K562 (cell line): Measurements from ENCODE around the gene DEFB113. TPM values are rescaled to one million over a fixed set of nuclear protein-coding genes. Genes with fewer than 3 reads are reported as not detected.

ENCODE experiments used
- ATAC-seq: fragments of 200-7000 bp; cut with Tn5 transposase; 3 replicates; pipeline ENCODE4 v1.9.1; 2020; ENCODE audit warnings: moderate library complexity
- BruUV-seq: library from RNA; stranded (reverse); fragments of 400-500 nt; replicated peaks from 2 replicates; lab custom pipeline; 2021; lab: Mats Ljungman, UMichigan
- CTCF ChIA-PET: fragments of 300-600 bp; formaldehyde crosslinking; extraction: SDS; loops from one replicate; lab custom pipeline; 2021; ENCODE audit warnings: low intra/inter-chr PET ratio; lab: Yijun Ruan, JAX
- POLR2A ChIA-PET: fragments of 300-600, 350-650 bp; sonication (Branson Sonifier 250); formaldehyde crosslinking; extraction: SDS; loops from one replicate; lab custom pipeline; 2021; ENCODE audit warnings: antibody characterized with exemption, inconsistent platforms; lab: Yijun Ruan, JAX
- DNase-seq, 4 experiments: peaks; one replicate each; pipeline versions ENCODE4 v3.0.0 to v3.0.0-alpha.2; 2011 to 2018; ENCODE audit warnings: low spot score in 3 of 4, mixed read lengths in 3 of 4; ENCODE audit errors: extremely low read depth in 1 of 4
- FAIRE-seq: peaks from 2 replicates; lab custom pipeline; 2011; peaks lifted over from hg19 to GRCh38; lab: Jason Lieb, UNC
- H2AFZ ChIP-seq: 2 replicates; pipeline ENCODE4 v1.6.0; 2011; ENCODE audit warnings: low read depth, low read length, control low read depth, inconsistent platforms
- H3K27ac ChIP-seq: fragments of 200-600 bp; 3 replicates; pipeline ENCODE4 v1.8.0; 2011; ENCODE audit warnings: low read depth, mild to moderate bottlenecking, control low read depth, inconsistent platforms, low read length, moderate library complexity, mixed read lengths; ENCODE audit errors: extremely low read depth
- H3K27me3 ChIP-seq, 2 experiments: fragments of 300-600 bp in 1 of 2; 2 replicates in 1 of 2; 3 replicates in 1 of 2; pipeline versions ENCODE4 v1.6.0 to v1.8.0; 2011; ENCODE audit warnings: inconsistent platforms in 2 of 2, low read length in 2 of 2, mild to moderate bottlenecking in 1 of 2, mixed read lengths in 1 of 2, moderate library complexity in 1 of 2; ENCODE audit not compliant: control insufficient read depth in 2 of 2, insufficient read depth in 2 of 2
- H3K36me3 ChIP-seq: fragments of 300-600 bp; 3 replicates; pipeline ENCODE4 v1.8.0; 2011; ENCODE audit warnings: mild to moderate bottlenecking, low read length, inconsistent platforms; ENCODE audit not compliant: control insufficient read depth, insufficient read depth
- H3K4me1 ChIP-seq, 2 experiments: fragments of 200-600 bp in 1 of 2; replicated peaks in 1 of 2; 2 replicates in 1 of 2; 3 replicates in 1 of 2; pipeline versions ENCODE4 v1.5.1 to v1.8.0; 2011; ENCODE audit warnings: inconsistent platforms in 2 of 2, low read length in 2 of 2, mild to moderate bottlenecking in 1 of 2, mixed read lengths in 1 of 2, moderate library complexity in 1 of 2; ENCODE audit not compliant: control insufficient read depth in 2 of 2, insufficient read depth in 2 of 2
- H3K4me2 ChIP-seq: 2 replicates; pipeline ENCODE4 v1.6.1; 2011; ENCODE audit warnings: low read length, control low read depth, inconsistent platforms, mixed read lengths; ENCODE audit not compliant: insufficient read depth
- H3K4me3 ChIP-seq: fragments of 200-600 bp; sonication (generic), shearing (Covaris generic); 2 replicates; pipeline ENCODE4 v1.5.1; 2016; ENCODE audit warnings: control low read depth, inconsistent platforms
- H3K79me2 ChIP-seq: fragments of 200-600 bp; 3 replicates; pipeline ENCODE4 v1.8.0; 2011; ENCODE audit warnings: low read length, inconsistent platforms; ENCODE audit not compliant: control insufficient read depth, insufficient read depth
- H3K9ac ChIP-seq, 2 experiments: 2 replicates each; pipeline versions ENCODE4 v1.6.0 to v1.6.1; 2011; ENCODE audit warnings: low read depth in 2 of 2, low read length in 2 of 2, control low read depth in 1 of 2, inconsistent platforms in 1 of 2, mild to moderate bottlenecking in 1 of 2, mixed read lengths in 1 of 2; ENCODE audit not compliant: insufficient read depth in 1 of 2
- H3K9me1 ChIP-seq: one replicate; pipeline ENCODE4 v1.6.0; 2011; ENCODE audit warnings: inconsistent platforms, mild to moderate bottlenecking, low read length, moderate library complexity; ENCODE audit not compliant: control insufficient read depth, insufficient read depth
- H3K9me3 ChIP-seq: replicated peaks from 2 replicates; pipeline ENCODE4 v1.5.1; 2011; ENCODE audit warnings: low read depth, low read length, inconsistent platforms; ENCODE audit not compliant: control insufficient read depth, insufficient read depth
- H4K20me1 ChIP-seq: replicated peaks from 2 replicates; pipeline ENCODE4 v1.6.1; 2011; ENCODE audit warnings: low read length, inconsistent platforms, mixed read lengths; ENCODE audit not compliant: control insufficient read depth, insufficient read depth
- DIDO1 ChIP-seq: fragments of 450-650 bp; IDR thresholded peaks from 2 replicates; pipeline ENCODE4 v1.6.1; 2016; ENCODE audit warnings: low read depth, missing biosample characterization, missing genetic modification characterization
- FIP1L1 ChIP-seq: fragments of 200-400 bp; formaldehyde crosslinking; IDR thresholded peaks from 2 replicates; pipeline ENCODE4 v1.6.1; 2018; ENCODE audit warnings: mild to moderate bottlenecking, low read depth, low read length; ENCODE audit not compliant: poor library complexity, severe bottlenecking
- HNRNPH1 ChIP-seq: fragments of 200-400 bp; formaldehyde crosslinking; optimal IDR thresholded peaks from 2 replicates; pipeline ENCODE3; 2017; ENCODE audit warnings: low read depth, mild to moderate bottlenecking, low read length, moderate library complexity
- IFI16 ChIP-seq: fragments of 250-450 bp; sonication (Bioruptor Pico); IDR thresholded peaks from 2 replicates; pipeline ENCODE4 v2.1.2; 2022; ENCODE audit warnings: mild to moderate bottlenecking, inconsistent platforms
- NCOA2 ChIP-seq, 2 experiments: fragments of 450-650 bp; IDR thresholded peaks; 2 replicates each; pipeline ENCODE4 v1.6.1; 2018; ENCODE audit warnings: mild to moderate bottlenecking in 2 of 2, moderate library complexity in 1 of 2; ENCODE audit not compliant: partially characterized antibody in 2 of 2
- NCOA4 ChIP-seq: fragments of 450-650 bp; IDR thresholded peaks from 2 replicates; pipeline ENCODE4 v1.6.1; 2018; ENCODE audit warnings: mild to moderate bottlenecking; ENCODE audit not compliant: partially characterized antibody
- SREBF1 ChIP-seq: fragments of 150-350 bp; IDR thresholded peaks from 2 replicates; pipeline ENCODE4 v1.6.1; 2014; ENCODE audit warnings: antibody characterized with exemption, low read depth, low read length, borderline replicate concordance
- ZNF778 ChIP-seq: fragments of 450-650 bp; formaldehyde crosslinking; IDR thresholded peaks from 2 replicates; pipeline ENCODE4 v1.4.0; 2020; ENCODE audit warnings: mild to moderate bottlenecking, moderate library complexity
- WGBS: fragments of 100-300 bp; shearing (Covaris generic); methylation state at CpG from one replicate; pipeline ENCODE4 v1.1.6; 2016; ENCODE audit warnings: low coverage, mixed read lengths; ENCODE audit not compliant: insufficient coverage; ENCODE audit errors: missing lambda C conversion rate; 5-methylcytosine and 5-hydroxymethylcytosine counted together
- in situ Hi-C: fragments of 300-500 bp; cut with MboI; formaldehyde crosslinking; loops from 4 replicates; pipeline ENCODE4 v1.15.0; 2018; ENCODE audit warnings: inconsistent platforms, mixed read lengths
- intact Hi-C: fragments of 100-400 bp; cut with micrococcal nuclease; formaldehyde crosslinking; loops from 2 replicates; pipeline ENCODE4 v1.14.2; 2022
- polyA plus RNA-seq, 8 experiments: library from polyadenylated mRNA; depleted of rRNA in 4 of 8; stranded (reverse) in 5 of 8; unstranded in 3 of 8; fragments of >200 nt; fragmentation: Nextera tagmentation in 2 of 8; fragmentation: Illumina TruSeq in 1 of 8; extraction: Ambion mirVana in 2 of 8; extraction: Trizol in 1 of 8; gene quantifications; 2 replicates each; pipeline versions ENCODE4 v1.2.1 to v1.2.3, GENCODE V29; 2011 to 2014; ENCODE audit warnings: inconsistent platforms in 1 of 8, missing spikeins in 1 of 8
- total RNA-seq, 7 experiments: library from RNA; depleted of rRNA in 6 of 7; stranded (reverse); fragments of >200 nt in 6 of 7; fragmentation: Illumina TruSeq in 2 of 7; extraction: Trizol in 2 of 7; gene quantifications; 2 replicates each; pipeline versions ENCODE4 v1.2.1 to v1.2.3, GENCODE V29; 2011 to 2021; ENCODE audit warnings: low replicate concordance in 1 of 7

Gene DEFB113
- total and polyA plus RNA-seq, 9 of the 15 experiments (the other 6 are each of a cell fraction or from before 2014, with no cell fraction given) = not detected

GRCh38 chr6:50007819-50008218 is 38.4 kb upstream of the DEFB113 start:
- ATAC-seq (no peak), FAIRE-seq (no peak), DNase-seq (no peak)
- in situ Hi-C loops = no loop called here
- Histone ChIP-seq H3K9me1 (no peaks in the 10 kb centered on the region), H3K4me1 (no peaks in the 10 kb centered on the region), H3K27ac (no peak overlapping the region), H3K9ac (no peak overlapping the region), H3K79me2 (no peaks in the 10 kb centered on the region), H3K4me2 (no peak overlapping the region), H2AFZ (no peak overlapping the region), H4K20me1 (no peaks in the 10 kb centered on the region), H3K4me3 (no peak overlapping the region), H3K27me3 (no peaks in the 10 kb centered on the region), H3K36me3 (no peaks in the 10 kb centered on the region), H3K9me3 (no peaks in the 10 kb centered on the region)
- intact Hi-C loops = no loop called here
- 0% methylated on average over 3 of the region's 3 CpGs for WGBS
- POLR2A ChIA-PET = interaction anchor here (0.6 to 1.1 kb wide), 3 partner anchors 11 to 1266 kb away, joined by 3 read pairs; no protein-coding TSS in a partner anchor
- no peak for TF ChIP-seq FIP1L1
- no peak for TF ChIP-seq NCOA4
- TF ChIP-seq HNRNPH1 = no peak
- no peak for TF ChIP-seq NCOA2 (IDR thresholded peaks at IDR 0.05; ENCODE audit: partially characterized antibody in 2 of 2)
- no peak for TF ChIP-seq IFI16
- no peak for TF ChIP-seq SREBF1
- TF ChIP-seq ZNF778 (CRISPR knock-in tag) = no peak
- no peak for TF ChIP-seq DIDO1 (tag)
- CTCF ChIA-PET = no interaction called here
- no TSS peak for BruUV-seq
